AG04449 (cell line): ENCODE results near the gene GABRB2.

Source experiments
- CTCF ChIA-PET: fragments of 350-600 bp; formaldehyde crosslinking; extraction: SDS; loops from one replicate; lab custom pipeline; 2021; ENCODE audit warnings: antibody characterized with exemption; lab: Yijun Ruan, JAX
- POLR2A ChIA-PET: fragments of 400-600, 350-600 bp; formaldehyde crosslinking; extraction: SDS; loops from one replicate; lab custom pipeline; 2020; ENCODE audit warnings: antibody characterized with exemption, inconsistent platforms; lab: Yijun Ruan, JAX
- DNase-seq: peaks from one replicate; pipeline ENCODE4 v3.0.0-alpha.2; 2010; ENCODE audit warnings: low read depth, low spot score
- H3K4me3 ChIP-seq: 2 replicates; pipeline ENCODE4 v1.5.1; 2011; ENCODE audit warnings: low read depth, mild to moderate bottlenecking, control low read depth, low read length
- CTCF ChIP-seq: IDR thresholded peaks from one replicate; pipeline ENCODE4 v1.5.1; 2011; ENCODE audit warnings: mild to moderate bottlenecking, moderate library complexity, low read length, control low read depth, inconsistent platforms; ENCODE audit not compliant: insufficient read depth; ENCODE audit errors: missing control alignments

Gene GABRB2

GRCh38 chr5:161273410-161273809, 273.1 kb downstream of the GABRB2 start:
- ChIA-PET CTCF (no interaction called here), POLR2A (no interaction called here)
- no peak for TF ChIP-seq CTCF
- no peak for DNase-seq
- H3K4me3 ChIP-seq = no peak overlapping the region

DNA sequence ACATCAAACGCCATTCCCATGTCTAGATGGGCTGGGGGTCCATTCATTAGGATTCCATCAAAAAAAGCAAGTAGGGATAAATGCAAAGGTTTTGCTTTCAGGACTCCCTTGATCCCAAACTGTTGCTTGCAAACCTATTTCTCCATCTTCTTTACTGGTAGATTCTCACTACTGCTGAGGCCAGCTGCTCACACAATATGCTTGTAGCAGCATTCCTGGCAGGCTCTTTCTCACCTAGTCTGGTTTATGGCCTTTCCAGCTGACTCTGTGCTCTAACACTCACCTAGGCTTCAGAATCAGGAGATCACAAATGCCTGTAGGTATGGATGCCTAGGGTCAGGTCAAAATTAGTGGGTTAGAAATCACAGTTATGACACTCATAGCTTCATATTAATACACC, 274.7 kb downstream of the GABRB2 start:
- CTCF ChIA-PET = no interaction called here

GRCh38 chr5:161269125-161269524, 277.4 kb downstream of the GABRB2 start:
- H3K4me3 ChIP-seq = no peak overlapping the region
- no peak for DNase-seq
- TF ChIP-seq CTCF = no peak
- ChIA-PET CTCF (no interaction called here), POLR2A (no interaction called here)

More for the DNA sequence above, 274.7 kb downstream of the GABRB2 start:
- POLR2A ChIA-PET = no interaction called here
- no peak overlapping the region for H3K4me3 ChIP-seq
- TF ChIP-seq CTCF = no peak
- no peak for DNase-seq

- no peak for TF ChIP-seq CTCF
- H3K4me3 ChIP-seq = no peak overlapping the region
- no peak for DNase-seq
- POLR2A ChIA-PET = no interaction called here
- CTCF ChIA-PET = no interaction called here
Observed at GRCh38 chr5:161266954-161267353, 279.6 kb downstream of the GABRB2 start.

DNA sequence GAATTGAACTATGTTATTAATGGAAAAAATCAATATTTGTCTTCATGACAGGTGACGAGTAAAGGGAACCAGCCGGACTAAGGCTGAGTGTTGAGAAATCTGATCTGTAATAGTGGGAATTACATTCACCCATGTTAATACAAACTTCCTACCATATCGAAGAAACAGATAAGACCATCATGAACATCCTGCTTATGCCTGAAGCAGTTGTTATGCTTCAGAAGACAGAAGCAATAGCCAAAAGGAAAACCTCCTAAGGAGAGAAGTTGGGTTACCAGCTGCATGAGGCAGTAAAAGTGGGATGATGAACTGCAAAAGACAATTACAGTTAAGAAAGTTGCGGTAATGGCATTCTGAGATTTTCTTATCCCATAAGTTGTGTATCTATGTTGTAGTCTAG, 281.5 kb downstream of the GABRB2 start:
- DNase-seq = no peak
- ChIA-PET POLR2A (no interaction called here), CTCF (no interaction called here)
- no peak for TF ChIP-seq CTCF
- no peak overlapping the region for H3K4me3 ChIP-seq

- POLR2A ChIA-PET = no interaction called here
- CTCF ChIA-PET = no interaction called here
- no peak for DNase-seq
- TF ChIP-seq CTCF = no peak
- H3K4me3 ChIP-seq = no peak overlapping the region
Observed at GRCh38 chr5:161263191-161263590, 283.3 kb downstream of the GABRB2 start.
